Caki2 (cell line): ENCODE measurements around the gene INO80. TPM values are rescaled to one million over a fixed set of nuclear protein-coding genes. Genes with fewer than 3 reads are reported as not detected.

Experiments
- DNase-seq: peaks from one replicate; pipeline ENCODE4 v3.0.0-alpha.2; 2015; ENCODE audit warnings: low read depth
- in situ Hi-C: cut with HindIII; loops from 2 replicates; pipeline ENCODE4 v1.10.0; 2016; ENCODE audit warnings: low sequenced_read_pairs, low pct_unique_long_range_greater_than_20kb, mixed read lengths
- total RNA-seq: library from RNA; depleted of rRNA; stranded (reverse); fragments of >200 nt; shearing (Covaris generic); gene quantifications from 2 replicates; pipeline ENCODE4 v1.2.3, GENCODE V29; 2014; ENCODE audit warnings: low replicate concordance; rRNA removed

The INO80 gene
- total RNA-seq, 1 experiment from 2014 or later = 41.1 TPM

DNA sequence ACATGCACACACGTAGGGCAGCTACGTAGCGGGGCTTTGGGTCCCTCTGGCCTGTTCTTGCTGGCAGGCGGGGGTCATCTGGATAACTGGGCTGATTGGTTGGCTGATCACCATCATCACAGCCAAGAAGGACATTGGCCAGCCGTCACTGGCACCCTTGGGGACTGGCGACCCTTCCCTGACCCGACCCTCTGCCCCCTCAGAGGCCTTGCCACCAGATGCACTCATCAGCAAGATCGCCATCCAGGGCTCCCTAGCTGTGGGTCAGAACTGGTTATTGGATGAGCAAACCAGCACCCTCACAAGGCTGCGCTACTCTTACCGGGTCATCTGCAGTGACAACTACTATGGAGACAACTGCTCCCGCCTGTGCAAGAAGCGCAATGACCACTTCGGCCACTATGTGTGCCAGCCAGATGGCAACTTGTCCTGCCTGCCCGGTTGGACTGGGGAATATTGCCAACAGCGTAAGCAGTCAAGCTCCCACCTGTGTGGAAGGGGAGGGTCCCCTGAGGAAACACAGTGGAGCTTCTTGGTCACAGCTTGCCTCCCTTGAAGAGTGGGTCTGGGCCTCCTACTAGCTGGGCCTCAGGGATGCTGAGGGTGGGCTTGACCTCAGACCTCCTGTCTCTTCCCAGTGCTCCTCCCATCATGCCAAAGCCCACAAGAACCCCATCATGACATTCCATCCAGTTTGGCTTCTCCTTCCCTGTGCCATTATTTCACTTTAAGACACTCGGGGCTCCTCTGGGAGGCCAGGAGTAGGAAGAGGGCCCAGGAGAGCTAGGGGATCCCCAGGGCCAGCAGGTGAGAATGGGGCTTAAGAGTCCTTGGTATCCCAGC is 184.6 kb downstream of the INO80 start:
- in situ Hi-C loops = no loop called here
- DNase-seq = no peak

DNA sequence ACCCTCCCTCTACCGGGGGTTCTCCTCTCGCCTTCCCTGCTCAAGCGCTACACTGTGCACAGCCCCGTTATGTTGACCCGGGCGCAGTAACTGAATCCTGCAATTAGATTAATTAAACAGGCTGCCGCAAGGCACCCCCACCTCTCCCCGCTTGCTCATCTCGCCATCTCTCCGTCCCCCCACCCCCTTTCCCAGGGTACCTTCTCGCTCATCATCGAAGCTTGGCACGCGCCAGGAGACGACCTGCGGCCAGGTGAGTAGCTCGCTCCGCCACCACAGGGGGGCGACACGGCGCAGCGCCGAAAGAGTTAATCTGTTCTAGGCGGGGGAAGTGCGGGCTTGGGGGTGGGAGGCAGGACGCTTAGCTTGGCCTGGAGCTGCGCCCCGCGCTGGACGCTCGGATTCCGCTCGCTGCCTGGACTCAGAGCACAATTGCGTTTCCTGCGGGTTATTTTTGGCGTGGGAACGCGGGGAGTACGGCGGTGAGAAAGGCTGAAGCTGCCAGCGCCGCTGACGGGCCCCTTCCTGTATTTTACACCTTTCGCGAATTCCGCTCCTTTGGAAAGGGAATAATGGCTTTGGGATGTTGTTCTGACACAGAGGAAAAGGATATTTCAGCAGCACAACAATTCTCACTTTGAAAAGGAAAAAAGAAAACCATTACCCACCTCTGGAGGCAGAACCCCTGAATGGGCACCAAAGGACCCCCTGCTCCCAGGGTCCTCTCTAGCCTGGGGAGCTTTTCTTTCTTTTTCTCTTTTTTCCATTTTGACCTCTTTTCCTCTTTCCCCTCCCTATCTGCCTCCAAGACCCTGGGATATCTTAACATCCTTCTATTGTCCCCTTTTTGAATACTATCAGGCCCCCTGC is 185.4 kb downstream of the INO80 start:
- in situ Hi-C loops = no loop called here
- peak; percentile 30 for DNase-seq

DNA sequence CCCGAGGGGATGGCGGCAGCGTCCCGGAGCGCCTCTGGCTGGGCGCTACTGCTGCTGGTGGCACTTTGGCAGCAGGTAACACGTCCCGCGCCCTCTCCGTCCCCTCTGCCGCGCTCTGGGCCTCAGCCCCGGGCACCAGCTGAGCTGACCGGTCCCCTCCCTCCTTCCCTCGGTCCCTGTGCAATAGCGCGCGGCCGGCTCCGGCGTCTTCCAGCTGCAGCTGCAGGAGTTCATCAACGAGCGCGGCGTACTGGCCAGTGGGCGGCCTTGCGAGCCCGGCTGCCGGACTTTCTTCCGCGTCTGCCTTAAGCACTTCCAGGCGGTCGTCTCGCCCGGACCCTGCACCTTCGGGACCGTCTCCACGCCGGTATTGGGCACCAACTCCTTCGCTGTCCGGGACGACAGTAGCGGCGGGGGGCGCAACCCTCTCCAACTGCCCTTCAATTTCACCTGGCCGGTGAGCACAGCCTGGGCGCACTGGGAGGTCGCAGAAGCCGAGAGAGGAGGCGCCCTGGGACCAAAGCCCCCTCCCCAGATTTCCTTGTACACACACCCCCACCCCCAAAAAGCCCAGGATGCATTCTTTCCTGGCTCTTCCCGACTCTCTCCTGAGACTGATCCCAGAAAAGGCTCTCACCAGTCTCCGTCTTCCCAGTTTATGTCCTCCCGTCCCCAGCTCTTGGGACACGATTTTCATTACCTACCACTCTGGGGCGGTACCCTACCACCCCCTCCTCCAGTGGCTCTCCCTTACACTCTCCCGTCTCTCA is 186.2 kb downstream of the INO80 start:
- in situ Hi-C loops = no loop called here
- no peak for DNase-seq

Other genes starting within 250 kb of the INO80 start
- 0.23 and 0.51 TPM in 2 replicates for gene RHOV, start 242.0 kb downstream of the INO80 start, total RNA-seq
- 20.5 and 23.9 TPM in 2 replicates for gene VPS18, start 221.8 kb downstream of the INO80 start, total RNA-seq
- 0.07 TPM in 1 of 2 replicates, not detected in the other for gene DLL4, start 186.9 kb downstream of the INO80 start, total RNA-seq
- gene CHAC1, start 162.8 kb downstream of the INO80 start, total RNA-seq = 11.9 and 12.7 TPM in 2 replicates
- not detected in 2 replicates for gene EXD1, start 114.5 kb upstream of the INO80 start, total RNA-seq
- 160 and 201 TPM in 2 replicates for gene CHP1, start 115.0 kb upstream of the INO80 start, total RNA-seq
- gene OIP5, start 216.3 kb upstream of the INO80 start, total RNA-seq = 81.2 and 93.0 TPM in 2 replicates
- 177 and 204 TPM in 2 replicates for gene NUSAP1, start 216.6 kb upstream of the INO80 start, total RNA-seq